Astrocyte of the spinal cord (primary cell): ENCODE data around the gene GRM7.

ENCODE experiments used
- DNase-seq: peaks from one replicate; pipeline ENCODE4 v3.0.0; 2011; ENCODE audit warnings: low read depth, low spot score
- H3K4me3 ChIP-seq: 2 replicates; pipeline ENCODE4 v1.5.1; 2011; ENCODE audit warnings: low read depth, mild to moderate bottlenecking, low read length, moderate library complexity
- CTCF ChIP-seq: IDR thresholded peaks from 2 replicates; pipeline ENCODE4 v1.5.1; 2012; ENCODE audit warnings: low read depth, mild to moderate bottlenecking, low read length, inconsistent platforms
- in situ Hi-C: cut with HindIII; loops from 2 replicates; pipeline ENCODE4 v1.10.0; 2017; ENCODE audit warnings: low sequenced_read_pairs

Gene GRM7

DNA sequence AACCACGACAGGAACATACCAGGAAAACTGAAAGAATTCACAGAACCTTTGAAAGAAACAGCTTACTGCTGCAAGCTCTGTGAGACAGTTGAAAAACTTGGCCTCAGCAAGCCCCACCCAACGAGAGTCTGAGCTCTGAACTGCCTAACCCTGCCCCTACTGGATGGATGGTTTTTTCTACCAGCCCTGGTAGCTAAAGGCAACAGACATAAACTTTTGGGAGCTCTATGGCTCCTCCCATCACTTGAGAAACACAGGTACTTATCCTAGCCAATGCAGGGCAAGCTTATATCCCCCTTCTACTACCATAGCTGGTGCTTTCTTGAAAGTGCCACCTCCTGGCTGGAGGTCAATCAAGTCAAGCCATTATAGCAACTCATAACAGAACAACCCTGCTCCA, 471.8 kb downstream of the GRM7 start:
- no peak overlapping the region for H3K4me3 ChIP-seq
- no peak for DNase-seq
- TF ChIP-seq CTCF: no peak
- in situ Hi-C loops: no loop called here

DNA sequence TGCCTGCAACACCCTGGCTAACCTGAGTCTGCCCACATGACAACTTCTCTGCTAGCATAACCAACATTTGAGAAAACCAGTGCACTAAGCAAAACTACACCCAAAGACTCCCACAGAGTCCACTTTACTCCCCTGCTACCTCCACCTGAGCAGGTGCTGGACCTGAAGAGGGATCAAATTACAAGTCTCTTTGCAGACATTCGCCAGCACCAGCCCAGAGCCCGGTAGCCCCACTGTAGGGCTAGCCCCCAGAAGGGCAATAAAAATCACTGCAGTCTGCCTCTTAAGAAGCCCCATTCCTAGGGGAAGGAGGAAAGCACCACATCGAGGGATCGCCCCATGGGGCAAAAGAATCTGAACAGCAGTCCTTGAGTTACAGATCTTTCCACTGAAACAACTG, 472.2 kb downstream of the GRM7 start:
- in situ Hi-C loops: no loop called here
- DNase-seq: no peak
- H3K4me3 ChIP-seq: no peak overlapping the region
- TF ChIP-seq CTCF: no peak

DNA sequence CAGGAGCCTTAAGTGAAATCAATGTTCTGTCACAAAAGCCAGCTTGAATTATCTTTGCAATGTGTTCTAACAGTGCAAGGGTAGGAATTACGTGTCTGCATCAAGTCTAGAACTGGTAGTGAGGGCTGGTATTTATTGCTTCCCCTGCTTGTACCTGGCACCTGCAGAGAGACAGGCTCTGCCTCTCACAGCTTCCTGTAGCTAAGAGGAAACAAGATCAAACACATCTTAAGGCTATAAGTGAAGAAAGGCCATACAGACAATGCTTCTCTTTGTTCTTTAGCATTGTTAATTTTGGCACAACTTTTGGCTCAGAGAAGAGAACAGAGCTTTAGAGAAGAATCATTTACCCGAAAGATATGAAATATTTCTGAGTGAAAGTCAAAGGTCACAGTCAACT, 479.9 kb downstream of the GRM7 start:
- peak; percentile 45 for DNase-seq
- no peak for TF ChIP-seq CTCF
- no peak overlapping the region for H3K4me3 ChIP-seq
- in situ Hi-C loops: no loop called here

DNA sequence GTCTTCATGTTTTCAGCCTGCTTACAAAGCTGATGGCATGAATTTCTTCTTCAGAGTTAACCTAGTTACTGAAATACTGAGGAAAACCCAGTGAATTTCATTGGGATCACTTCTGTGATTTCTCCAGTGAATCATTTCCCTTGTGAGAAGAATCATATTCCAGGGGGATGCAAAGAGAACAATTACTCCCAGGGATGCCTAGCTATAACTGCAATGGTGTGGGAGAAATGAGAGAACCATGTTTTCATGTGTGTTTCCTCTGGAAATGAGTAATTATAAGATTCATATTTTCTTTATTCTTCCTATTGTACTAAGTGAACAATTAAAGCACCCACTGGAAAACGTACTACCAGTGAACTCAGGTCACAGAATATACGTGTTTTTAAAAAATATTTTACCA, 485.4 kb downstream of the GRM7 start:
- no peak overlapping the region for H3K4me3 ChIP-seq
- no peak for TF ChIP-seq CTCF
- no peak for DNase-seq
- in situ Hi-C loops: no loop called here

DNA sequence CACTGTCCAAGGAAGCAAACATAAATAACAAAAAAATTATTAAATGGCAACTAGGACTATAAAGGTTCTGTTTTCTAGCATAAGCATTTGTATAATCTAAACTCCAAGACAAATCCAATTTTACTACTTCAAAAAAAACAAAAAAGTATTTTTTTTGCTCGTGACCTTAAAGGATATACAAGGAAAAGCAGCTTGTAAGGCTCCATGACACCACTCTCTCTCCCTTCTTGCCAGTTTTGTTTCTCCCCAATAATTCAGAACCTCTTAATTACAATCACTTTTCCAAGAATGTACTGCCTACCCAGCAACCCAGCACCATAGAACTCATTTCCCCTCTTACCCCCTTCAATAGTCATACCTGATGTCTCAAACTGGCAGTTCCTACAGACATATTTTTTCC, 496.2 kb downstream of the GRM7 start:
- in situ Hi-C loops: no loop called here
- no peak for TF ChIP-seq CTCF
- no peak overlapping the region for H3K4me3 ChIP-seq
- no peak for DNase-seq

DNA sequence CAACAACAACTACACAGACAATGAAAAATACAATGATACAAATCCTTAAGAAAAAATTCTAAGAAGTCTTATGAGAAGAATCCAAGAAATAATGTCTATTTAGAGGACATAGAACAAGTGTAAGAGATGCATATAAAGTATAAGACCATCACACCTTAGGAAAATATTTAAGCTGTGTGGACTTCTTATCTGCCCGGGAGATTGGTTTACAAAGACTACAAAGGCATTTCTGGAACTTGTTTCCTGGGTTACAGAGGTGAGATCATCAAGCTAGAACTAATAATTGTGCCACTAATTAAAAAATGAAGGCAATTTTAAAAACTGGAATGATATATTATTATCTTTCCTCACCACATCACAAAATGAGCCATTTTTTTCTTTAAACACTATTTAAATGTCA, 507.1 kb downstream of the GRM7 start:
- no peak for TF ChIP-seq CTCF
- in situ Hi-C loops: no loop called here
- no peak overlapping the region for H3K4me3 ChIP-seq
- DNase-seq: no peak

DNA sequence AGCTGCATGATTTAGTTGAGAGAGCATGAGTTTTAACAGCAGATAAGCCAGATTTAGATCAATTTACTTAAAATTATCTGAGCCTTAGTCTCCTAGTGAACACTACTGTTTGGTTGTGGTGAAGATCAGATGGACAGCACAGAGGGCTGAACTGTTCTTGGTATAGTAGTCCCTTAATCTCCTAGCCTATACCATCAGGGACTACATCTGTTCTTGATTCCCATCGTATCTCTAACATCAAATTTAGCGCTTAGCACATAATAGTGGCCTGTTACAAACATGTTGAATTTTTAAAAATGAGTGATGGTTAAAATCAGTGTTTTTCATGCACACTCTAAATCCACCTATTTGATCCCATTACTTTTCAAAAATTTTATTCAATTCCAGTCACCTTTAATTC, 507.7 kb downstream of the GRM7 start:
- H3K4me3 ChIP-seq: no peak overlapping the region
- in situ Hi-C loops: no loop called here

More for the DNA sequence above, 507.7 kb downstream of the GRM7 start:
- DNase-seq: no peak
- no peak for TF ChIP-seq CTCF
